Measurements from ENCODE around the gene FRMD4B.

GRCh38 chr3:69325151-69325550 is 60.7 kb downstream of the FRMD4B start:
- no peak for TF ChIP-seq EZH2 (IDR thresholded peaks at IDR 0.05; ENCODE audit: borderline replicate concordance, low read length)
- TF ChIP-seq CTCF (IDR thresholded peaks at IDR 0.05; ENCODE audit: low read length): no peak

All from OCI-LY1 (cell line).